NCI-H446 (cell line): ENCODE measurements around the gene ALG12.

Source experiments
- DNase-seq, 2 experiments: peaks; one replicate each; lab custom pipeline; 2025; lab: John Stamatoyannopoulos, UW

ALG12 gene

DNA sequence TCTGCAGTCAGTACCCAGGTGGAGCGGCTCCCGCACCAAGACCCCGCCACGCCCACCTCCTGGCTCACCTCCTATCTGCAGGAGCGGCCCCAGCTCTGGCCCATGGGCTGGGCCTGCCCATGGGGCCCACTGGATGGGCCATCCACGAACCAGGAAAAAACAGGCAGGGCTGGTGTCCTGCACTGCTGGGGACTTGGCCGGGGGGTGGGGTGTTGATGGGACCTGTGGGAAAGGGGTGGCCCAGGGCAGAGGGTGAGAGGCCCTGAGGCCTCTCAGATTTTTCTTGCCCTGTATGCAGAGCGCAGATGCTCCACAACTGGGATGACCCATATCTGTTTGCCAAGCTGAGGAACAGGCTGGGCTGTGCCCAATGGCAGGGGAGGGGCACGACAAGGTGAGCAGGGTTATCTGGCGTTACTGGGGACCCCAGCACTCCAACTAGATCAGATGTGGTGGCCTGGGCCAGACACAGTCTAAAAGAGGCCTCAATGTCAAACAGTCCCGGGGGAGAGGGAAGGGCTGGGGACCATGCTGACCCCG is 39.7 kb upstream of the ALG12 start:
- DNase-seq, result no peak

DNA sequence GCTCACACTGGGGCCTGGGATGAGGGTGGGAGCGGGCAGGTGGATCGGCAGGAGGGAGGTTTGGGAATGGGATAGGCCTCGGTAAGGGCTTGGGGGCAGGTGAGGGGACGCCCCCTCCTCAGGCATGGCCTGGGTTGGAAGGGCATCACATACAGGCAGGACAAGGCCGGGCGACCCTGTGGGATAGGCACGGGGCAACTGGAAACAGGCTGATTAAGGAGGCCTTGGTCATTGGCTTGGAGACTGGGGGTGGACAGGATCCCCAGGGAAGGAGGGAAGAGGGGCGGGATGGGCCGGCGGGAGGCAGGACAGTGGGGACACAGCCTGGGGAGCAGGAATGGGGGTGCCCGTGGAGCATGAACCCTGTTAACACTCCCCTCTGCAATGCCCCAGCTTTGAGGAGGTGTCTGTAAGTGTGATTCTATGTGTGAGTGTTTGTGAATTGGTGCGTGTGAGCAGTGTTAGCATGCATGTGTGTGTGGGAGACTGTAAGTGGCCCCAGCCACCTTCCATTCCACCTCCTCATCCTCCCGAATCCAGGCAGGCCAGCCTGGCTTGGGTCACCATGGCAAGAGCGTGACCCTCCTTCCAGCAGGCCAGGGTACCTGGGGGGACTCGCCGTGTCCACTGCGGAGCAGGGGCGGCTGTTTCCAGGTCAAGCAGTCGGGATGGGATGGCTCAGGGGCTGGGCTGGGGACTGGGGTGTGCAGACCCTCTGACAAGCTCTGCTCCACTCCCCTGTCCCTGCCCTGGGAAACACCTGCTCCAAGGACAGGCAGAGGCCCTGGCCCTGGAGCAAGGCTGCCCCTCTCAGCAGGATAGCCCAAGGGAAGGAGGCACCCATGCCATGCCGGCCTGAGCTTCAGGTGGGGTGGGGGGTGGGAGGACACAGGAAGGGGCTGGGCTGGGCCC is 38.9 kb upstream of the ALG12 start:
- DNase-seq, result no peak

- DNase-seq, result no peak
Observed at GRCh38 chr22:49956418-49956770, 38.2 kb upstream of the ALG12 start.

- DNase-seq, result no peak
Observed at GRCh38 chr22:49955581-49956417, 37.6 kb upstream of the ALG12 start.

DNA sequence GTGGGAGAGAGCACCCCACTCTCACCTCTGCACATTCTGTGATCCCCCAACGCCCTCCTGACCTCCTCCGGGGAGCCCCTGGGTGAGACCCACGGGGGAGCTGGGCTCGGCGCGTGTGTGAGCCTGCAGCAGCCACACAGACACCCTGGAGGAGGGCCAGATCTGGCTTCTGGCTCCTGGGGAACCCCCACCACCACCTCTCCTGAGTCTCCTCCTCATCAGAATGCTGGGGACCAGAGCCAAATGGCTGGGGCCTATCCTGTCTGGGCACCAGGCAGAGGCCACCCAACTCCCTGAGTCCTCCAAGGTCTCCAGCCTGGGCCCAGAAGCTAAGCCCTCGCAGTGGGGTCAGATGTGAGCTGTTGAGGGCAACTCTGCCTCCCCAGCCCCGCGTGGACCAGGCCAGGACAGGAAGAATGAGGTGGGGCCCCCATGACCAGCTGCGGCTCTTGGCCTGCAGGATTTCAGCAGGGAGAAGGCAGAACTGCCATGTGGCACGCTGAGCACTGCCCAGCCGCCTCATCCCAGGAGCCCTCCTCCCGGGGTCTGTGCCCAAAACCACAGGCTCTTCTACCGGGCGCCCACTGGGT is 36.8 kb upstream of the ALG12 start:
- DNase-seq, result no peak

DNA sequence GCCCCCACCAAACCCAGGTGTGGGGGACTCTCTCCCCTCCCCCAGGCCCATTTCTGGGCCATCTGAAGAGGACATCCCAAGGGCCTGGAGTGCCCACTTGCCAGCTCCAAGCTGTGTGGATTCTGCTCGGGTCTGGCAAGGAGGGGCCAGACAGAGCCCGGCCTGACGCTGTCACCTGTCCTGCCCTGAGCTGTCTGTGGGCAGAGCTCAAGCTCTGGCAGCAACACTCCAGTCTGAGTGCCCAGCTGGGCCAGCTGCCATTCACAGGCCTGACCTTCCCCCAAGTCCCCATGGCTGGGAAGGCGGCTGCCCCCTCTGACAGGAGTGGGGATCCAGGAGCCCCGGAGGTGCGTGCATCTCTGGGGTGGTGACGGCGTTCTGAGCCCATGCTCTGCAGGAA is 36.1 kb upstream of the ALG12 start:
- DNase-seq, result no peak

DNA sequence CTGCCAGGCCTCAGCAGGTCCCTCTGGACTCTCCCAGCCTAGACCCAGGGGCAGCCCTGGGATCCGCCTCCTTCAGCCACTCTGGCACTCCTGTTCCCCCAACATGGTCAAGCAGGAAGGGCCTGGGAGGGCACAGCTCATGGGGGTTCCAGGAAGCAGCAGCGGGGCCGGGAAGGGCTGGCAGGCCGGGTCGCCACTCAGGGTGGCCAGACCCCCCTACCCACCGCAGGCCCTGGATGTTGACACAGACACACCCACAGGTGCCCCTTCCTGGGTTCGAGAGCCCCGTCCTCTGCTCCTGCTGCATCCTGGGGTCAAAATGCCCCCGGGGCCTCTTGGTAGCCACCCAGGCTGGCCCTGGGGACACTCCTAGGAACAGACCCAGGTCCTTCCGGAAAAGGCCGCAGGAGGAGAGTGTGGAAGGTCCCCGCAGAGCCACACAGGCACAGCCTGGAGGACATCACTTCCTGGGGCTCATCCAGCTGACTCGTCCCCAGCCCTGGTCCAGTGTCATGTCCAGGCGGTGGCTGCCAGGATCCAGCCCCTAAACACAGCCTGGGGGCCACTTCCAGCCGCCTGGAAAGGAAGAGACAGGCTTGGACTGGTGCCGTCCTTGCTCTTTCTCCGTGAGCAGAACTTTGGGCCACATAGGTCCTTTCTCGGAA is 35.6 kb upstream of the ALG12 start:
- no peak for DNase-seq

DNA sequence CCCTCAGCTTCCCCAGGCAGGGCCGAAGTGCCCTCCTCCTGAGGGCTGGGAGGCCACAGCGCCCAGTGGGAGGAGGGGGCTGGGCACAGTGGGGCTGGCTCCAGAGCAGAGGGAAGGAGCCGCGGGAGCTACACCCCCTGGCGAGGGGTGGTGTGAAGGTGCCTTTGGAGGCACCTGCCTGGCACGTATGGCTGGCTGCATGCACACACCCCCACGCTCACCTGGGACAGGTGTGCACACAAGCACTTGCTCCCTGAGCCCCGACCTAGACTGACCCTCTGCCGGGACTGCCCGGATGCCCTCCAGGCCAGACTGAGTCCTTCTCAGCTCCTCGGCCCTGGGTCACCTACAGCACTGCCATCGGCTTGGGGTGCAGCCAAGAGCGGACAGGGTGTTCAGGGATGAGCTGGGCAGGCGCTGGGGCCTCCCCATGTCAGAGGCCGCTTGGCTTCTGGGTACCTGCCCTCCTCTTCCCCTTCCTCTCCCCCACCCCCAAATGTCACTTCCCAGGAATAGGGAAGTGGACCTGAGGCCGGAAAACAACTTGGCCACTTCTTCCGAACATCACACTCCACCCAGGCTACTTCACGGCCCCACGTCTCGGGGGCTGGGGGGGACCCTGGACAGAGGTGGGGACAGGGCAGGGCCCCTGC is 34.9 kb upstream of the ALG12 start:
- no peak for DNase-seq

DNA sequence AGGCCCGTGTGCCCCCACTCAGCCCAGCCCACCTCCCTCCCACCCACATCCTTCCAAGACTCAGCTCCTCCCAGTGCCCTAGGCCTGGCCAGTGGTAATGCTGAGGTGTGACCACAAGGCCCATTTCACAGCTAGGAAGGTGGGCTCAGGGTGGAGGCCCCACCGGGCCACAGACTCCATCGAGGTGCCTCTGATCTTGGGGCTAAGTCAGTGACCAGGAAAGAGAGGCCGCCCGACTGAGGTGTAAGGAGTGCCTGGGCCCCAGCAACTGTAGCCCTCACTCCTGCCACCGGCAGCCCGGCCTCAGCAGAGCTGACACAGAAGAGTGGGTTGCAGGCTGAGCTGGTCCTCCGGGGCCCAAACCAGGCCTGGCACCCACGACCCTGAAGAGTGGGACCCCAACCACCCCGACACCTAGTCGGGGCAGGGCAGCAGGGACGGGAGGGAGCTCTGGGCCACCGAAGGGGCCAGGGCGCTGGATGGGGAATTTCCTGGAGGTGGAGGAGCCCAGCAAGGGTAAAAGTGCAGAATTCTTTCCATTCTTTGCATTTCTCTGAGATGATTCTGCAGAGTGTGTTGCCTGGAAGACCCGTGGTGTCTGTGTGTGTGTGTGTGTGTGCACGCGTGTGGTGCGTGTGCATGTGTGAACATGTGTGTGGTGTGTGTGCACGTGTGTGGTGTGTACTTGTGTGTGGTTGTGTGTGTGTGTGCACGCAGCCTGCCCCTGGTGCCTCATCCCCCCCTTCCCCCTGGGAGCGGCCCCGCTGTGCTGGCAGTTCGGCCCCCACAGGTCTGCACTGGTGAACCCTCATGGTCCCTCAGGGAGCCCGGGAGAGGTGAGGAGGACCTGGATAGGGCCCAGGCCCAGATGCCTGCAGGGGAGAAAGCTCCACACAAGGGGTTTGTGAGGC is 34.0 kb upstream of the ALG12 start:
- no peak for DNase-seq

- no peak for DNase-seq
Observed at GRCh38 chr22:49951678-49951985, 33.4 kb upstream of the ALG12 start.

- DNase-seq, result no peak
Observed at GRCh38 chr22:49951000-49951677, 32.9 kb upstream of the ALG12 start.

DNA sequence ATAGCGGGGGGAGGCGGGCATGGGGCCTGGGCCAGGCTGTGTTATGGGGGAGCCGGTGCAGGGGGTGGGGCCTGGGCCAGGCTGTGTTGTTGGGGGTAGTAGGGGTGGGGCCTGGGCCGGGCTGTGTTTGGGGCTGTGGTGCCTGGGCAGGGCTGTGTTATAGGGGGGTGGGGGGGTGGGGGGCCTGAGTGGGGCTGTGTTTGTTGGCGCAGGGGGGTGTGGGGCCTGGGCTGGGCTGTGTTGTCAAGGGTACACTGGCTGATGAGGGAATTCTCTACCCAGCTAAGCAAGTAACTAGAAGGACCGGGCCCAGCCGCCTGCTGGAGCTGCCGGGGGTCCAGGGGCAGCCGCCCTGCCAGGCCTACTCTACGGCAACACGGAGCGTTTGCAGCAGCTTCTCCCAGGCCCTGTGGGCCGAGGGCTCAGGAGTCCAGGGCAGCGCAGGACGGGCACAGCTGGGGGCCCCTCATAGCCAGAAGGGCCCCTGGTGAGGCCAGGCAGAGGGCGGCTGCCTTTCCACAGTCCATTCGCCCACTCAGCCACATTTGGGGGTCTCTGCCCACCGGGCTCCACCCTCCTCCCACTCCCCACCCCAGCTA is 32.3 kb upstream of the ALG12 start:
- no peak for DNase-seq

GRCh38 chr22:49949914-49950292 is 31.7 kb upstream of the ALG12 start:
- no peak for DNase-seq

DNA sequence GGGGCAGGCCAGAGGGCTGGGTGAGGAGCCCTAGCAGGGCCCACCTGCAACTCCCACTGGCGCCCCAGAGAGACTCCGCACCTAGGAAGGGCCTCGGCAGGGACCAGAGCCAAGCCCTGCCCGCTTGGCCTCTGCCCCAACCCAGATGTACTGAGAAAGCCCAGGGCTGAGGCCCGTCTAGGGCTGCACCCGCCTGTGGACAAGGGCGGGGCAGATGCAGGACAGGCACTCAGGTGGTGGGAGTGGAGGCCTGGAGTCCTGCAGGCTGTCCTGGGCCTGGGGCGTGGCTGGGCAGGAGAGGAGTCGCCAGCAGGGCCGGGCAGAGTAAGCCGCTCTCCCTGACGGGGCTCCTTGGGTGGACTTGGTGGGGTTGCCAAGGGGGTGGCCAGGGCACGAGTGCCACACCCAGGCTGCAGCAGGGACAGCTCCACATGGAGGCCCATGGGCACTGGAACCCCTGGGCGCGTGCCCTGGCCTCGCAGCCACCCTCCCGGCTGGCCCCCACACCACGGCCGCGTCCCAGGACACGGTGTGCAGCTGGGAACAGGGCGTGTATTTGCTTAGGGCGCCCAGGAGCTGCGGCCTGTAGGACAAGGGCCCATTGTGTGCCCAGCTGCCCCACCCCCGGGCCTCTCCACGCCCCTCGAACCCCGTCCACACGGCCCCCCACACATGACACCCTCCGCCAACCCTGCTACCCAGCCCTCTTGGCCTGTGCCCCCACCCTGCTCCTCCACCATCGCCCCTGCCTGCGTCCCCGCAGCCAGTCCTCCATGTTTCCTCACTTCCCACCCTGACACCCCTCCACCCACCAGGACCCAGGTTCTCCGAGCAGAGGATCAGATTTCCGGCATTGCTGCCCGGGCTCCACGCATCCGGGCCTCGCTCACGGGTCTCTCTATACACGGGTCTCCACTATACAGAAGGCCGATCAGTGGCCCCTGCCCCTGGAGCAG is 31.0 kb upstream of the ALG12 start:
- DNase-seq, result no peak

GRCh38 chr22:49948116-49948957 is 30.1 kb upstream of the ALG12 start:
- DNase-seq, result no peak

DNA sequence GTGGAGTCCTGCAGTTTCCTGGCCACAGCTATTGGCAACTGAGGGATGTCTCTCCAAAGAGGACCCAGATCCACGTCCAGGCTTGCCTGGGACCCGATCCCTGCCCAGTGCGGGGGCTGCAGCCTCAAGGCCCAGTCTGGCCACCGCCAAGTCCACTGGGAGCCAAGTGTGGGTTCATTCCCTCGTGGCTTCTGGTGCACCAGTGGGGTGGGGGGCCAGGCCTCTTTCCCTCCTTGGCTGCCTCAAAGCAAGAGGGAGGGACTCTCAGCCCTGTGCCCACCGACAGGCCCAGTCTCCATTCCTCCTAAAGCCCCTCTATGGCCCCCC is 29.0 kb upstream of the ALG12 start:
- no peak for DNase-seq

DNA sequence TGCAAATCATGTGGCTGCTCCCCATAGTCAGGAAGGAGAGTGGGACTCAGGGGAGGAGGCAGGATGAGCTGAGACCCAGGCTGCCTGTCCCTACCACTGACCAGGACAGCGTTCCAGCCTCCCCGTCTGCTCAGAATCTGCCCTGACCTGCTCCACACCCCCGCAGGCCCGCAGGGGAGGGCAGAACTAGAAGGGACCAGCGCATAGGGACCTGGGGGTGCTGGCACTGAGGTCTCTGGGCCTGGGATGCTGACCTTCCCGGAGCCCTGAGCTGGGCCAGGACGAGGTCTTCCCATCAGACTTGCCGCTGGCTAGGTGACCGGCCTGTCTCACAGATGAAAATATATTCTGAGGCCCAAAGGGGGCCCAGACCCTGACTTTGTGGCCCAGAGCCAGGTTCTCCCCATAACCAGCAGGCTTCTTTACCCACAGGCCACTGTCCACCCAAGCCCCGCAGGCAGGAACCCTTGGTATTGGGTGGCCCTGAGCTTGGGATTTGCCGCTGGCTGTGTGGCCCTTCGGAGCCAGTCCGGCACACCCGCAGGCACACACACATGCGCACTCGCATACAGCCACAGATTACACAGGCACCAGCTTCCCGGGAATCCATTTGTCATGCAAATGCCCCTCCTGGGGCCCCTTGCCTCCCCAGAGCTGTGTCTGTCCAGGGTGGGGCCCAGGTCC is 28.5 kb upstream of the ALG12 start:
- DNase-seq, result no peak
